Esophagus (tissue), 2 donors: ENCODE data around the gene TCF7L1. TPM values are rescaled to one million over a fixed set of nuclear protein-coding genes. Genes with fewer than 3 reads are reported as not detected.

ENCODE experiments used
- H3K27ac ChIP-seq, 2 donors: one replicate each; pipeline ENCODE4 v1.5.1; 2013; ENCODE audit warnings: low read depth in 2 of 2, mild to moderate bottlenecking in 2 of 2, inconsistent platforms in 1 of 2, low read length in 1 of 2, moderate library complexity in 1 of 2
- H3K27me3 ChIP-seq, 2 donors: one replicate each; pipeline ENCODE4 v1.6.1; 2013; ENCODE audit warnings: low read length in 2 of 2, control low read depth in 1 of 2, mild to moderate bottlenecking in 1 of 2; ENCODE audit not compliant: insufficient read depth in 2 of 2, control insufficient read depth in 1 of 2
- H3K36me3 ChIP-seq, 2 donors: one replicate each; pipeline ENCODE4 v1.6.1; 2013; ENCODE audit warnings: low read length in 1 of 2; ENCODE audit not compliant: control insufficient read depth in 2 of 2, insufficient read depth in 2 of 2
- H3K4me1 ChIP-seq, 2 donors: one replicate each; pipeline ENCODE4 v1.6.1; 2013; ENCODE audit warnings: low read length in 1 of 2; ENCODE audit not compliant: control insufficient read depth in 2 of 2, insufficient read depth in 2 of 2
- H3K4me3 ChIP-seq, 2 donors: one replicate each; pipeline ENCODE4 v1.5.1; 2013; ENCODE audit warnings: low read length in 2 of 2, mild to moderate bottlenecking in 2 of 2, low read depth in 1 of 2, moderate library complexity in 1 of 2
- H3K9me3 ChIP-seq, 2 donors: one replicate each; pipeline ENCODE4 v1.6.1; 2013; ENCODE audit warnings: mild to moderate bottlenecking in 2 of 2, low read depth in 1 of 2, low read length in 1 of 2, moderate library complexity in 1 of 2; ENCODE audit not compliant: control insufficient read depth in 2 of 2, insufficient read depth in 1 of 2
- WGBS, 2 donors: extraction: QIAGEN DNeasy Blood & Tissue Kit; methylation state at CpG; one replicate each; pipeline ENCODE4 v1.1.7; 2013; 5-methylcytosine and 5-hydroxymethylcytosine counted together
- polyA plus RNA-seq, 2 donors: library from polyadenylated mRNA; stranded (reverse); fragments of 200-250 nt; gene quantifications; one replicate each; pipeline ENCODE4 v1.2.3, GENCODE V29; 2013
- donor health status: healthy with polysubstance abuse.
- donor health status: Bipolar disorder and iron deficiency.

Gene TCF7L1
- polyA plus RNA-seq, 2 donors: 3.5 to 4.0 TPM

DNA sequence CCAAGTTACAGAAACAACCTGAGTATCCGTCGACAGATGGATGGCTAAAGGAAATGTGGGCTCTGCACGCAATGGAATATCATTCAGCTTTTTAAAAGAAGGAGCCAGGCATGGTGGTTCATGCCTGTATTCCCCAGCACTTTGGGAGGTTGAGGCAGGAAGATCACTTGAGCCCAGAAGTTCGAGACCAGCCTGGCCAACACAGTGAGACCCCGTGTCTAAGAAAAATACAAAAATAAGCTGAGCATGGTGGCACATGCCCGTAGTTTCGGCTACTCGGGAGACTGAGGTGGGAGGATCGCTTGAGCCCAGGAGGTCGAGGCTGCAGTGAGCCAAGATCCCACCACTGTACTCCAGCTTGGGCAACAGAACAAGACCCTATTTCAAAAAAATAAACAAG is 34.3 kb downstream of the TCF7L1 start:
- no peaks in the 10 kb centered on the region for H3K36me3 ChIP-seq
- H3K27ac ChIP-seq: no peak overlapping the region
- H3K4me1 ChIP-seq: no peaks in the 10 kb centered on the region
- no peaks in the 10 kb centered on the region for H3K27me3 ChIP-seq
- H3K4me3 ChIP-seq: no peak overlapping the region
- H3K9me3 ChIP-seq: no peaks in the 10 kb centered on the region
- WGBS, 2 donors: 93 to 94% methylated on average over 10 of the region's 10 CpGs

DNA sequence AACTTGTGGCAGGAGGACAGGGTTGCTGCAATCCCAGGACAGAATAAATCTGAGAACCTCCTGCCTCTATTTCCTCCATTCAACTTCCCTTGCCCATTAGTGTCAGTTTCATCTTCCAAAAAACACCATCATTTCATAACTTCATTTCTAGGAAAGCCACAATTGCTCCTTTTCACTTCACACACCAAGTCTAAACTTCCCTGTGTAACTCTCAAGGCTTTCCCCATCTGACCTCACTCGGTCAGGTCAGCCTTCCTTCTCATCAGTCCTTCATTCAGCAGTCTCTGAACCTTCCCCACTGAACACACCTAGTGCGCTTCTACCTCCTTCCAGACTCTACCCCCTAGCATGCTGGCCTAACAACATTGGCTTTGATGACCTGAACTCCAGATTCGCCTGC is 35.8 kb downstream of the TCF7L1 start:
- no peak overlapping the region for H3K27ac ChIP-seq
- H3K4me1 ChIP-seq: no peaks in the 10 kb centered on the region
- H3K4me3 ChIP-seq: no peak overlapping the region
- H3K27me3 ChIP-seq: no peaks in the 10 kb centered on the region
- H3K9me3 ChIP-seq: no peaks in the 10 kb centered on the region
- WGBS, 2 donors: 94 to 96% methylated on average over 3 of the region's 3 CpGs
- H3K36me3 ChIP-seq: no peaks in the 10 kb centered on the region

DNA sequence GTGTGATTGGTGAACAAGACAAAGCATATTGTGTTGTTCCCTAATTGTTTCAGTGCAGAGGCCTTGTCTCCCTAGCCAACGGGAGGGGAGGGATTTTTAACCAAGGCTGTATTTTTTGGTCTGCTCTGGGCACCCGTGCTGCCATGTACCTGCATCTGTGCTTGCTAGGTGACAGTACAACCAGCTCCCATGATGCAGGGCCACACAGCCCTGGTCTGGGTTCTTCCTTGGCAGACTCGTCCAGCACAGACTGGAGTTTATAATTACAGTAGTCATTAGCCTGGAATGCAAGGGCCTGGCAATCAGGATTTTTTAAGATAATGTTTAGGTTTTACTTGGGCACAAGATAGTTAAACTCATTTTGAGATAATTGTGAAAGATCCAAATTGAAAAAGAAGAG is 36.4 kb downstream of the TCF7L1 start:
- H3K4me1 ChIP-seq: peaks cover 0 to under 1% of the 10 kb centered on the region in 2 donors
- no peaks in the 10 kb centered on the region for H3K36me3 ChIP-seq
- no peaks in the 10 kb centered on the region for H3K9me3 ChIP-seq
- no peak overlapping the region for H3K27ac ChIP-seq
- H3K27me3 ChIP-seq: no peaks in the 10 kb centered on the region
- no peak overlapping the region for H3K4me3 ChIP-seq
- WGBS, 2 donors: 74 to 78% methylated on average over 3 of the region's 3 CpGs

DNA sequence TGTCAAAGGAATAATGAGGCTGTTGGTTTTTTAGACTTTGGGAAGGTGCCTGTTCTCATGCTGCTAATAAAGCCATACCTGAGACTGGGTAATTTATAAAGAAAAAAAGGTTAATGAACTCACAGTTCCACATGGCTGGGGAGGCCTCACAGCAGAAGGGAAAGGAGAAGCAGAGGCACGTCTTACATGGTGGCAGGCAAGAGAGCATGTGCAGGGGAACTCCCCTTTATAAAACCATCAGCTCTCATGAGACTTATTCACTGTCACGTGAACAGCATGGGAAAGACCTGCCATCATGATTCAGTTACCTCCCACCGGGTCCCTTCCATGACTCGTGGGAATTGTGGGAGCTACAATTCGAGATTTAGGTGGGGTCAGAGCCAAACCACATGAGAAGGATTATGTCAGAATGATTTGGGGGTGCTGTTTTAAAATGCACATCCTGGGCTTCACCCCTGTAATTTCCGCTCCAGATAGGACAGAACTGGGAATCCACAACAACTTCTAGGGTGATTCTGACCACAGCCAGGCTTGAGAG is 37.8 kb downstream of the TCF7L1 start:
- Histone ChIP-seq H3K36me3 (no peaks in the 10 kb centered on the region), H3K27me3 (no peaks in the 10 kb centered on the region), H3K4me3 (no peak overlapping the region), H3K4me1 (peaks cover 0 to 2% of the 10 kb centered on the region in 2 donors), H3K9me3 (no peaks in the 10 kb centered on the region), H3K27ac (no peak overlapping the region)
- WGBS, 2 donors: 81 to 82% methylated on average over 6 of the region's 6 CpGs

DNA sequence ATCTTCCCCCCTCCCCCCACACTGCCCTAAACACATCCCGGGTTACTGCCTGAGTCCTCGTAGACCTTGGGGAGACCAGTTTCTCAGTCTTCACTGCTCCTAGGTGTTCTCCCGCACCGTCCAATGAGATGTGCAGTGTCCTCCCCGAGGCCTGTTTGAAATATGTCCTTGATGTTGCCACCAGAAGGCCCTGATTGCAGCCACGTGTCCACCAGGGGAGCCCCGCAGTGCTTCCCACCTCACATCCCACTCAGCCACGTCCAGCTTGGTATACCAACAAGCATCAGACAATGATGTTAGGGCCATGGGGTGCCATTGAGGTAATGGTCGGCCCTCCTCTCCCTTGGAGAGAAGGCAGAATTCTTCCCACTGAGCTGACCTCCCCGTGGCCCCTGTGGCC is 38.7 kb downstream of the TCF7L1 start:
- 79 to 90% methylated on average over 10 of the region's 10 CpGs for WGBS, 2 donors
- H3K4me1 ChIP-seq: peaks cover 0 to 2% of the 10 kb centered on the region in 2 donors
- H3K36me3 ChIP-seq: no peaks in the 10 kb centered on the region
- H3K9me3 ChIP-seq: no peaks in the 10 kb centered on the region
- H3K4me3 ChIP-seq: no peak overlapping the region
- H3K27ac ChIP-seq: no peak overlapping the region
- H3K27me3 ChIP-seq: no peaks in the 10 kb centered on the region

DNA sequence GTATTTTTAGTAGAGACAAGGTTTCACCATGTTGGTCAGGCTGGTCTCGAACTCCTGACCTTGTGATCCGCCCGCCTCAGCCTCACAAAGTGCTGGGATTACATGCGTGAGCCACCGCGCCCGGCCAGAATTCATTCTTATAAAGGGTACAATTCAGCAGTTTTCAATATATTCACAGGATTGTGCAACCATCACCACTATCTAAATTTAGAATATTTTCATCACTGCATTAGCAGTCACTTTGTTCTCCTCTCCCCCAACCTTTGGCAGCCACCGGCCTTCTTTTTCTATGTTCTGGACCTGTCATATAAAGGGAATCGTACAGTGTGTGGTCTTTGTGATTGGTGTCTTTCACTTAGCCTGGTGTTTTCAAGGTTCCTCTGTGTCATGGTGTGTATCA is 40.7 kb downstream of the TCF7L1 start:
- no peak overlapping the region for H3K4me3 ChIP-seq
- H3K9me3 ChIP-seq: no peaks in the 10 kb centered on the region
- H3K27me3 ChIP-seq: no peaks in the 10 kb centered on the region
- H3K27ac ChIP-seq: no peak overlapping the region
- peaks cover 0 to 2% of the 10 kb centered on the region in 2 donors for H3K4me1 ChIP-seq
- 82 to 90% methylated on average over 9 of the region's 9 CpGs for WGBS, 2 donors
- no peaks in the 10 kb centered on the region for H3K36me3 ChIP-seq

DNA sequence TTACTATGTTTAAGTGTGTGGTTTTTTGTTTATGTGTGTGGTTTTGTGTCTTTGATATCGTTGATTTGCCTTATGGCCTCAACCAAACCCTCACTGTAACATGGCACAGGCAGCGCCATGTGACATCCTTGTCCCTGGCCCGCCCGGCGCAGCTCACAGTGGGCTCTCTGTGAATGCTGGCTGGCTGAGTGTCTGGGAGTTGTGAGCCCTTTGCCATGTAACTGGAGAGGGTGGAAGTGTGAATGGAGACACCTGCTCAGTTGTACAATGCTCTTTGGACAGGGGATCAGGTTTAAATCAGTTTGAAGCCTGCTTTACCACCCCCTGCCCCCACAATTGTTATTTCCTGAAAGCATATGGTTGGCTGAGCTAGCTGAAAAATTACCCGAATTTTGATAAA is 41.8 kb downstream of the TCF7L1 start:
- Histone ChIP-seq H3K4me1 (peaks cover 0 to 2% of the 10 kb centered on the region in 2 donors), H3K36me3 (no peaks in the 10 kb centered on the region), H3K27me3 (no peaks in the 10 kb centered on the region), H3K27ac (no peak overlapping the region), H3K9me3 (no peaks in the 10 kb centered on the region), H3K4me3 (no peak overlapping the region)
- 84 to 89% methylated on average over 6 of the region's 6 CpGs for WGBS, 2 donors

DNA sequence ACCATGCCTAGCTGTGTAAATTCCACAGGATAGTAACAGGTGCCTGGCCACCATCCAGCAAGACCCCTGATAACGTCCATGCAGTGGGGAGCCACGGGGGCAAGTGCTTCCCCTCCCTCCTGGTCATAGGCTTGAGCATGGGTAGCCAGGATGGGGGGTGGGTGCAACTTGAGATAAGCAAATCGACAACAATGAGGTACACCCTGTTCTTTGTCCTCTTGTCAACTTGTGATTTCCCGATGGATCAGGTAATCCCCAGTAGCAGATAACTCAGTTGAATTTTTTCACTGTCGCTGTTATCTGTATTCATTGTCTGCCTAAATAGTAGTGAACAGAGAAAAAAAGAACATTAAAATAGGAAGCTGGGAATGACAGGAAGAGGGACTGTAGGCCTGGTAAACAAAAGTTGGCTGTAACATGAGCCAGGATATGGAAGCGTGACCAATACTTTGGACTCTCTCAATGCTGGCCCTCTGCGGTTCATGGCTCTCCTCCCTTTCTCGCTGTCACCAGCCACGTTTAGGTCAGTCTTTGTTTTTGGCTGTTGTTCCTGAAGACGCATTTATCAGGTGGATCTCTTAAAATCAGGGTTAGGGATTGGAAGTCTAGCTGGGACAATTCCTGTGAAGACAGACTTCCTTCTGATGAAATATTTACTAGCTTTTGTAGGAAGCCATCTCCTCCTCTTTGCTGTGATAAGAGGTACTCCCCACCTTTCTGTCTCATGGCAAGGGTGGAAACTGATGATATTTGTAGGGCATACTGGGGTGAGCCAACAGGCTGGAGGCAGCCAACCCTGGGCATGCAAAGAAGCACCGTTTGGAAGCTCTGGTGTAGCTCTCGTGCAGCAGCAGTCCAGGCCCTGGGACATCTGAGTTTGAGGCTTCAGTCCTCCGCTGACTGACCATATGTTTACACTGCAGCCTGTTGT is 42.4 kb downstream of the TCF7L1 start:
- Histone ChIP-seq H3K4me3 (no peak overlapping the region), H3K4me1 (peaks cover 0 to 2% of the 10 kb centered on the region in 2 donors), H3K27me3 (no peaks in the 10 kb centered on the region), H3K27ac (no peak overlapping the region), H3K9me3 (no peaks in the 10 kb centered on the region), H3K36me3 (no peaks in the 10 kb centered on the region)
- 50 to 59% methylated on average over 13 of the region's 13 CpGs for WGBS, 2 donors

DNA sequence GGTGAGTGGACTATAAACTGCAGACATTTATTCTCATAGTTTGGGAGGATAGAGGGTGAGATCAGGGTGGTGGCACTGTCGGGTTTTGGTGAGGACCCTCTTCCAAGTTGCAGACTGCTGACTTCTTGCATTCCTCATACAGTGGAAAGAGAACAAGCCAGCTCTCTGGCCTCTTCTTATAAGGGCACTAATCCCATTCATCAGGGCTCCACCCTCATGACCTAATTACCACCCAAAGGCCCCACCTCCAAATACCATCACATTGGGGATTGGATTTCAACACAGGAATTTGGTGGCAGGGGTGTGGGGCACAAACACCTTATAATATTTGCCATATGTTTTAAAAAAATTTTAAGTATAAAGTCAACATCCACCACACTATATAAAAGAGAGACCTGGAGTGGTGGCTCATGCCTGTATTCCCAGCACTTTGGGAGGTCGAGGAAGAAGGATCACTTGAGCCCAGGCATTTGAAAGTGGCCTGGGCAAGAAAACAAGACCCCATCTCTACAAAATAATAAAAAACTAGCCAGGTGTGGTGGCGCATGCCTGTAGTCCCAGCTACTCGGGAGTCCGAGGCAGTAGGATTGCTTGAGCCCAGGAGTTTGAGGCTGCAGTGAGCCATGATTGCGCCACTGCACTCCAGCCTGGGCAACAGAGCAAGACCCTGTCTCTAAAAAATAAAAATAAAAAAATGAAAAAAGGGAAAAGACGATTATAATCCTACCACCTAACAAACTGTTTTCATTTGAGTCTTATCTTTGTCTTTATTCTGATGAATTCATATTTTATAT is 44.0 kb downstream of the TCF7L1 start:
- peaks cover 0 to 2% of the 10 kb centered on the region in 2 donors for H3K4me1 ChIP-seq
- H3K36me3 ChIP-seq: no peaks in the 10 kb centered on the region
- H3K9me3 ChIP-seq: no peaks in the 10 kb centered on the region
- H3K27me3 ChIP-seq: no peaks in the 10 kb centered on the region
- WGBS, 2 donors: 92 to 94% methylated on average over 7 of the region's 7 CpGs
- H3K4me3 ChIP-seq: no peak overlapping the region
- H3K27ac ChIP-seq: no peak overlapping the region
